Prostate gland (tissue), 2 donors: Measurements from ENCODE around the gene NOLC1. TPM values are rescaled to one million over a fixed set of nuclear protein-coding genes. Genes with fewer than 3 reads are reported as not detected.

ENCODE experiments used
- DNase-seq: peaks from one replicate; pipeline ENCODE4 v3.0.0-alpha.2; 2019; ENCODE audit warnings: low spot score
- H3K27ac ChIP-seq, 2 donors: fragments of 200-600 bp; sonication (generic); 2 replicates each; pipeline ENCODE4 v1.5.1; 2017 to 2019
- H3K27me3 ChIP-seq: fragments of 200-600 bp; sonication (generic); replicated peaks from 2 replicates; pipeline ENCODE4 v1.5.1; 2019; ENCODE audit not compliant: insufficient read depth
- H3K36me3 ChIP-seq, 2 donors: fragments of 200-600 bp; sonication (generic); 1 replicate in 1 of 2; 2 replicates in 1 of 2; pipeline versions ENCODE4 v1.5.1 to v1.8.1; 2017 to 2019
- H3K4me1 ChIP-seq: fragments of 200-600 bp; sonication (generic); replicated peaks from 2 replicates; pipeline ENCODE4 v1.5.1; 2019
- H3K4me3 ChIP-seq, 2 donors: fragments of 200-600 bp; sonication (generic); 2 replicates each; pipeline ENCODE4 v1.5.1; 2017 to 2019
- H3K9me3 ChIP-seq: fragments of 200-600 bp; sonication (generic); 2 replicates; pipeline ENCODE4 v1.5.1; 2017
- POLR2A ChIP-seq: fragments of 450-650 bp; IDR thresholded peaks from one replicate; pipeline ENCODE4 v1.6.1; 2016; ENCODE audit warnings: antibody characterized with exemption, mild to moderate bottlenecking
- POLR2AphosphoS5 ChIP-seq: sonication (generic); formaldehyde crosslinking; IDR thresholded peaks from one replicate; pipeline ENCODE4 v1.6.1; 2017; ENCODE audit warnings: antibody characterized with exemption
- WGBS: methylation state at CpG from one replicate; pipeline ENCODE4 v1.1.5; 2018; 5-methylcytosine and 5-hydroxymethylcytosine counted together
- intact Hi-C: fragments of 100-400 bp; cut with DNase I; formaldehyde crosslinking; loops from one replicate; pipeline ENCODE4 v1.14.2; 2022
- total RNA-seq, 2 donors: library from RNA; depleted of rRNA; stranded (reverse); fragments of >200 nt; gene quantifications; one replicate each; pipeline ENCODE4 v1.1.0, GENCODE V29; 2016
- TF ChIP-seq, protein P1 (sequence below), 4 experiments: fragments of 200-600 bp in 2 of 4; fragments of 450-650 bp in 2 of 4; sonication (generic) in 2 of 4; IDR thresholded peaks; 1 replicate in 3 of 4; 2 replicates in 1 of 4; pipeline ENCODE4 v1.5.1; 2016 to 2019; ENCODE audit warnings: antibody characterized with exemption in 4 of 4, mild to moderate bottlenecking in 2 of 4, moderate library complexity in 2 of 4

NOLC1 gene
- total RNA-seq, 2 donors from 2014 or later = 50.3 to 67.9 TPM

- Histone ChIP-seq H3K4me1 (no peaks in the 10 kb centered on the region), H3K27me3 (no peaks in the 10 kb centered on the region), H3K27ac (no peak overlapping the region), H3K4me3 (no peak overlapping the region), H3K36me3 (peaks cover 16 to 38% of the 10 kb centered on the region in 2 donors), H3K9me3 (no peaks in the 10 kb centered on the region)
- DNase-seq = no peak
- TF ChIP-seq POLR2AphosphoS5 = no peak
- TF ChIP-seq, protein P1, sequence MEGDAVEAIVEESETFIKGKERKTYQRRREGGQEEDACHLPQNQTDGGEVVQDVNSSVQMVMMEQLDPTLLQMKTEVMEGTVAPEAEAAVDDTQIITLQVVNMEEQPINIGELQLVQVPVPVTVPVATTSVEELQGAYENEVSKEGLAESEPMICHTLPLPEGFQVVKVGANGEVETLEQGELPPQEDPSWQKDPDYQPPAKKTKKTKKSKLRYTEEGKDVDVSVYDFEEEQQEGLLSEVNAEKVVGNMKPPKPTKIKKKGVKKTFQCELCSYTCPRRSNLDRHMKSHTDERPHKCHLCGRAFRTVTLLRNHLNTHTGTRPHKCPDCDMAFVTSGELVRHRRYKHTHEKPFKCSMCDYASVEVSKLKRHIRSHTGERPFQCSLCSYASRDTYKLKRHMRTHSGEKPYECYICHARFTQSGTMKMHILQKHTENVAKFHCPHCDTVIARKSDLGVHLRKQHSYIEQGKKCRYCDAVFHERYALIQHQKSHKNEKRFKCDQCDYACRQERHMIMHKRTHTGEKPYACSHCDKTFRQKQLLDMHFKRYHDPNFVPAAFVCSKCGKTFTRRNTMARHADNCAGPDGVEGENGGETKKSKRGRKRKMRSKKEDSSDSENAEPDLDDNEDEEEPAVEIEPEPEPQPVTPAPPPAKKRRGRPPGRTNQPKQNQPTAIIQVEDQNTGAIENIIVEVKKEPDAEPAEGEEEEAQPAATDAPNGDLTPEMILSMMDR (IDR thresholded peaks at IDR 0.05) = no peak
- TF ChIP-seq POLR2A = no peak
- WGBS = 68% methylated on average over 4 of the region's 4 CpGs
- intact Hi-C loops = no loop called here
Observed at GRCh38 chr10:102163342-102163989, 11.3 kb downstream of the NOLC1 start.

DNA sequence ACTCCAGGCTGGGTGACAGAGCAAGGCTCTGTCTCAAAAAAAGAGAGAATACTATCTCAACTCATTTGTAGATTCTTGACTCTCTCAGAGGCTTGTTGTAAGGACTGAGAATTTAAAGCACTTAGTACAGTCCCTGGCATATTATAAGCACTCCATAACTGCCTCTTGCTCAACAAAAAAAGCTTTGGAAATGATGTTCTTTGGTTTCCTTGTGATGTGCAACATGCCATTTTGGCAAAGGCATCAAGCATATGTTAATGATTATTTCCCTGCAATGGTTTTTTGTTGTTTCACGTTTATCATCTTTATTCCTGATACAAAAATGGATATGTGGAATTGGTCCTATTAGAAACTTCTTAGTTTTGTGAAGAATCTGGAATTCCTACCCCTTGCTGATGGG lies 15.7 kb downstream of the NOLC1 start:
- WGBS = 44% methylated on average over 1 of the region's 1 CpG
- intact Hi-C loops = loop anchor here (2.0 to 5.0 kb wide), 2 partner anchors 184 to 231 kb away; no protein-coding TSS in a partner anchor
- DNase-seq = no peak
- no peaks in the 10 kb centered on the region for H3K4me1 ChIP-seq
- no peak overlapping the region for H3K27ac ChIP-seq
- H3K36me3 ChIP-seq = no peaks in the 10 kb centered on the region
- no peak for TF ChIP-seq POLR2AphosphoS5
- TF ChIP-seq, protein P1 (IDR thresholded peaks at IDR 0.05) = no peak
- no peak for TF ChIP-seq POLR2A
- H3K4me3 ChIP-seq = no peak overlapping the region
- H3K9me3 ChIP-seq = no peaks in the 10 kb centered on the region
- H3K27me3 ChIP-seq = no peaks in the 10 kb centered on the region

DNA sequence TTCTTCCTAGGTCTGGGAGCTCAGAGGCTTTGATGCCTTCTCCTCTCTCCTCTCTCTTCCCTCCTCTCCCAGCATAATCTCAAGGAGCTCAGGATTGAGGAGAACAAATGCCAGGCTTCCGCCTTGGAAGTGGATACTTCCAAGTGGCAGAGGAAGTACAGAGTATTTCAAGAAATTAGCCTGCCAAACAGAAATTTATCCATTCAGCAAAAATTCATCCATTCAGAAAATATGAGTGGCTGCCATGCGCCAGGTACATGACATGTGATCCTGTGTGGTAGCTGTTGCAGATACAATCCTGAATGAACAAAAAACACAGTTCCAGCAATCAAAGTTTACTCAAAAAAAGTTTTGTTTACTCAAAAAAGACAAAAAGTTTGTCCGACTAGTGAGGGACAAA lies 18.4 kb downstream of the NOLC1 start:
- no peaks in the 10 kb centered on the region for H3K36me3 ChIP-seq
- TF ChIP-seq POLR2AphosphoS5 (no peak), POLR2A (no peak)
- TF ChIP-seq, protein P1 (IDR thresholded peaks at IDR 0.05) = no peak
- no peaks in the 10 kb centered on the region for H3K4me1 ChIP-seq
- no peaks in the 10 kb centered on the region for H3K27me3 ChIP-seq
- DNase-seq = no peak
- no peak overlapping the region for H3K4me3 ChIP-seq
- H3K9me3 ChIP-seq = no peaks in the 10 kb centered on the region
- H3K27ac ChIP-seq = no peak overlapping the region
- 73% methylated on average over 3 of the region's 3 CpGs for WGBS
- intact Hi-C loops = no loop called here

GRCh38 chr10:102172288-102172687 lies 20.1 kb downstream of the NOLC1 start:
- Histone ChIP-seq H3K4me1 (no peaks in the 10 kb centered on the region), H3K27me3 (no peaks in the 10 kb centered on the region), H3K4me3 (no peak overlapping the region), H3K36me3 (no peaks in the 10 kb centered on the region), H3K9me3 (no peaks in the 10 kb centered on the region), H3K27ac (no peak overlapping the region)
- TF ChIP-seq POLR2AphosphoS5 (no peak), POLR2A (no peak)
- TF ChIP-seq, protein P1 (IDR thresholded peaks at IDR 0.05) = no peak
- intact Hi-C loops = no loop called here
- no peak for DNase-seq
- 88% methylated on average over 8 of the region's 8 CpGs for WGBS

DNA sequence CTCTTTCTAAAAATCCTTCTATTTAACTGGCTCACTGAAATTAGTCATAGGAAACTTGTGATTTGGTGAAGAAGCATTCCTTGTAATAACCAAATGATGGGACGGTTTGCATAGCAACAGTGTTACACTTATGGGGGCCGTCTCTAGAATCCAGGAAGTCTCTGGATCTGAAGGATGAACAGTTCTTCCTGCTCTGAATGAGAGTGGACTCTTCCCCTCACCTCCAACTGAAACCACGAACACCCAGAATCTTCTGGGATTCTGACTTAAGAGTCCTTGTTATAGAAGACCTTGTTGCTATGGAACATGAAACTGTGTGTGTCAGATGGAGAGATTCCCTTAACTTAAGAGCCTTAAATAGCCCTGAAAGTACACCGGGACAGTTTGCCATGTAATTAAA lies 23.2 kb downstream of the NOLC1 start:
- WGBS = 49% methylated on average over 4 of the region's 4 CpGs
- DNase-seq = no peak
- H3K27ac ChIP-seq = no peak overlapping the region
- intact Hi-C loops = no loop called here
- H3K4me3 ChIP-seq = no peak overlapping the region
- no peaks in the 10 kb centered on the region for H3K9me3 ChIP-seq
- no peaks in the 10 kb centered on the region for H3K4me1 ChIP-seq
- no peak for TF ChIP-seq POLR2A
- no peaks in the 10 kb centered on the region for H3K36me3 ChIP-seq
- no peaks in the 10 kb centered on the region for H3K27me3 ChIP-seq
